CD4-positive, alpha-beta T cell treated with Interleukin-17A for 4 hours (primary cell): Measurements from ENCODE around the gene IGLL1.
"Not testable (repeated sequence)": the region's sequence is repeated elsewhere in the genome, so short reads cannot be mapped to it uniquely, and the experiment has no call there.

Source experiments
- DNase-seq: peaks from one replicate; pipeline ENCODE4 v3.0.0-alpha.2; 2020; ENCODE audit warnings: mixed read lengths

Gene IGLL1

DNA sequence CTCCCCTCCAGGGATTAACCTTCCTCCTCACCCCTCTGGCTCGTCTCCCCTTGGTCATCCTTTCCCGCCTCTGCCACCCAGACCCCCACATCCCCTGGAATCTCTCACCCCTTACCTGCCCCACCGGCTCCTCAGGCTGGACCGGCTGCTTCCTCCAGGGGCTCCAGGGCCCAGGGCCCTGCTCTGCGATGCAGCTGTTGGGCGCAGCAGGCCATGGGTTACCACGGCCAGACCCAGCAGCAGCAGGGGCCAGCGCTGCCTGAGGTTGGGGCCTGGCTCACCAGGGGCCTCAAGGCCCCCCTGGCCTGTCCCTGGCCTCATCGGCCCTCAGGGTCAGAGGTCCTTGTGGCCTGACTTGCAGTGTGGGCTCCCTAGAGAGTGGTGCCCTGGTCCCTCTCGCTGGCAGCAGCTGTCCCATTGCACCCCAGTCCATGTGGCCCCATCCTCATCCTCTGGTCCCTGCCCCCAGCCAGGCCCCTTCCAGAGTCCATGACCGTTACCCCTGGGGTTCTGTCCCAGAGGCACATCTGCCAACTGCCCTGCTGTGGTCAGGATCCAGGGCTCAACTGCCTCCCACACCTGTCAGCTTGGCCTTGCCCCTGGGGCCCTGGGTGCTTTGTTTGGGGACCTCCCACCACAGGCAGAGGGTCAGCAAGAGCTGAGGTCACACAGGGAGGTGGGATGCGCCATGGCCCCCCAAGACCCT lies at the start of gene IGLL1:
TSS of gene IGLL1 (minus strand) at position 421 of the 706 bp plus-strand sequence. CDS start at position 321, 100 bp downstream.
- no peak for DNase-seq

DNA sequence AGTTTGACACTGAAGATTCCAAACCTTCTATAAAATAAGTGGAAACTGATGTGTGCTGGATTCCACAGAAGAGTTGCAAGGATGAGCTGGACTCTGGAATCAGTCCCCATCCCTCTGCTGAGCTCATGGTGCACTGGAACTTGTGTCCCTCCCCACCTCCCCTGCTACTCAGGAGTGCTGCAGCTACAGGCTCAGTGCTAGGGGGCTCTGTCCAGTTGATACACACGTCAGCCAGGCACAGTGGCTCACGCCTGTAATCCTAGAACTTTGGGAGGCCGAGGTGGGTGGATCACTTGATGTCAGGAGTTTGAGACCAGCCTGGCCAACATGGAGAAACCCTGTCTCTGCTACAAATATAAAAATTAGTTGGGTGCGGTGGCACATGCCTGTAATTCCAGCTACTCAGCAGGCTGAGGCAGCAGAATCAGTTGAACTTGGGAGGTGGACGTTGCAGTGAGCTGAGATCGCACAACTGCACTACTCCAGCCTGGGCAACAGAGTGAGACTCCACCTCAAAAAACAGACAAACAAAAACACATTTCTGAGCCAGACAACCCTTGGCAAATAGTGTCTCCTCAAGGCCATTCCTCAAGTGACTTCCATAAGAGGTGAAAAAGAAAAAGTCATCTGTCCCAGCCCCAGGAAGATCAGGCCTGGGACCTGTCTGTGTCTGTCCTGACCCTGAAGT lies 48.1 kb upstream of the IGLL1 start:
- DNase-seq, result not testable (repeated sequence)

DNA sequence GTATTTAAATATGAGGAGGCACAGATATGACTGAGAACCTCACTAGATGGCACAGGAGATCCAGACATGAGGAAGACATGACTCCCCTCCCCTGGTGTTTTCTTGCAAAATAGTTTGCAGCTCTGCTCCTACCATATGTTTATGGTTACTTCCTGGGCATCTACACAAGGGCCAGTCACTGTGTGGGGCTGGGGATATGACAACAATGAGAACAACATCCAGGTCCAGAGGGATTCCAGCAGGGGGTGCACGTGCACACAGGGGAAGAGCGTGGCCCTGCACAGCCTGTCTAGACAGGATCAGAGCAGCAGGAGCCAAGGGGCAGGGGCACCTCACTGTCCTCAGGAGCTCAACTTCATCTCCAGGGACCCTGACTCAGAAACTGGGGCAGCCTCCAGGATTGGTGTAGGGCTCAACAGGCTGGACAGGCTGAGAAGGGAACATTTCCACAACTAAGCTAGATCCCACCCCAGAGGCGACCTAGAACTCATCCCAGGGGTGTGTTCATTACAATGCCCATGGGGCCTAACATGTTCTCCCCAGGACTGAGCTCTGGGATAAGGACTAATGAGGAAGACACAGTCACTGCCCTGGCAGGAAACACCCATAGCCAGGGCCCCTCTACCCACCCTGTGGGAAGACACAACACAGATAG lies 47.4 kb upstream of the IGLL1 start:
- DNase-seq, result peak; percentile 77

DNA sequence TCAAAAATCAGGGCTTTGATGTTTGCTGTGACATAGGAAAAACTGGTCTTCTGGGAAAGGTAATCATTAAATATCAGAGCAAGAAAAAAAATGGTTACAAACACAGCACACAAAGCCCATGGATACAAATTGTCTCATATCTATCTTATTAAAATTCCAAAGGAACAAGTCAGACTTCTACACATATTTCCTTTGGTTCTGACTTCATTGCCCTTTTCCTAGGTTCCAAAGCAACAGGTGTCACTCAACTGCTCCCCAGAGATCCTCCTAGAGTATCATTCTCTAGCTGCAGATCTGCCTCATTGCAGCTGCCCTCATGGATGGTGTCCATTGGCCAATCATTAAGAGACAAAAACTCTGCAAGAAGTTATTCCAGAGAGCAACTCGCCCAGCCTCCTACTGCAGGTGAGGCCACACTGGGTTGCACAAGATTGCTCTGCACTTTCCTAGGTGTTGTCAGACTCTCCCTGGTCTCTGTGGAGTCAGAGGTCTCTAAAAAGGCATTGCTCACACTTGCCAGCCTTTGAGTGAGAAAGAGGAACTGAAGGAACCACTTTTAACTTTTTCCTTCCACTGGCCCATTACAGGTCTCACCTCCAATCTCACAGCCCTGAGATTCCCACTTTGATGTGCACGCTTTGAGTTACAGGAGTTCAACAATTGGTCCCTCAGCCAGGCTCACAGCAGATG lies 46.3 kb upstream of the IGLL1 start:
- DNase-seq, result no peak

DNA sequence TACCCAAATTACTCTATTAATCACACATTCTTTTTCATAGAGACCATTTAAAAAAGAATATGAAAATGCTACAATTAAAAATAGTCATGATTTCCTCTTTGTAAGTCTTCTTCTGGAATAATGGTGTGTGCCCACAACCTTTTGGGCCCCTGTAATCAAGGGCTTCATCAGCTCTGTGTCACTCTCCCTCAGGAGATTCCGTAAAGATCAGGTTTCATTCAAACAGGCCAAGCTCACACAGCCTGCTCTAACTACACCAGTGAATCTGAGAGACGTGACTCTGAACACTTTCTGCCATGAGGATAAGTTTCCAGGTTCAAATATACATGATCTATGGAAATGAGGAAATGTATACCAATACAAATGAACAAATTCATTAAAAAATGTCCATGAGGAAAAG lies 42.5 kb upstream of the IGLL1 start:
- no peak for DNase-seq

DNA sequence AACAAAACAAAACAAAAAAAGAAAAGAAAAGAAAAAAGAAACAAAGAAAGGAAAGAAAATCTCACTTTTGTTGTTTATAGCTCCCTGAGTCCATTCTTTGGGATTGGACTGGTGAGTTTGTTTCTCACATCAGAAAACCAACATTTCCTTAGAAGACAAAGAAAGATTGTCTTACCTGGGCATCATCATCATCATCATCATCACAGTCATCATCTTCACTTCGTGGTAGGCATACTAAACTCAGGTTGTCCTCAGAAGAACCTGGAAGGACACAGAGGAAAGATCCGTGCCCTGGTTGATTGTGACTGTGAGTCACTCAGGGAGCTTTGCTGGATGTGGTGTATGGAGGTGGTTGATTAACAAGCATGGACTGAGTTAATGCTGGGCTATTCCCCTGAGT lies 41.8 kb upstream of the IGLL1 start:
- not testable (repeated sequence) for DNase-seq

DNA sequence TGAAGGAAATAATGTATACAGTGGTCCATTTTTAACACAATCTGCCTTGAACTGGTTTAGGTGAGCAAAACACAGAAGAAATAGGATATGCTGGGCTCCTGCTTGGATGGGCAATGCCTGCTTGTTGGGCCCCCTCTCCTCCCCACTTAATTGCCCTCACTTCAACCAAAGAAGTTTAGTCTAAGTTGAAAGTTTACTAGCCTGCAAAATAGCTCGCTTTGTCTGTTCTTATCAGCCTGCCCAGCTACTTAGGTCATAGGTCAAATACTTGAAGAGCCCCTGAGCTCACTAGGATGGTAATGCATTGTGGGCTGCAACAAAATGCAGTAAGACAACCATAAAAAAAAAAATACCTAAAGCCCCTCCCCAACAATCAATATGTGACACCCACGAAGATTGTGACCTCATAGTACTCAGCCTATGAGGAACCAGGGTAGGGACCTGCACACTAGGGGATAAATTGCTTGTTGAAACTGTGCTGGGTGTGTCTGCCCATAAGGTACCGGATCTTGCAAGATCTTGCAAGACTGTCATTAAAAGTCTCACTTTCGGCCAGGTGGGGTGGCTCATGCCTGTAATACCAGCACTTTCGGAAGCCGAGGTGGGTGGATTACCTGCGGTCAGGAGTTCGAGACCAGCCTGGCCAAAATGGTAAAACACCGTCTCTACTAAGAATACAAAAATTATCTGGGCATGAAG lies 41.1 kb upstream of the IGLL1 start:
- DNase-seq, result no peak

DNA sequence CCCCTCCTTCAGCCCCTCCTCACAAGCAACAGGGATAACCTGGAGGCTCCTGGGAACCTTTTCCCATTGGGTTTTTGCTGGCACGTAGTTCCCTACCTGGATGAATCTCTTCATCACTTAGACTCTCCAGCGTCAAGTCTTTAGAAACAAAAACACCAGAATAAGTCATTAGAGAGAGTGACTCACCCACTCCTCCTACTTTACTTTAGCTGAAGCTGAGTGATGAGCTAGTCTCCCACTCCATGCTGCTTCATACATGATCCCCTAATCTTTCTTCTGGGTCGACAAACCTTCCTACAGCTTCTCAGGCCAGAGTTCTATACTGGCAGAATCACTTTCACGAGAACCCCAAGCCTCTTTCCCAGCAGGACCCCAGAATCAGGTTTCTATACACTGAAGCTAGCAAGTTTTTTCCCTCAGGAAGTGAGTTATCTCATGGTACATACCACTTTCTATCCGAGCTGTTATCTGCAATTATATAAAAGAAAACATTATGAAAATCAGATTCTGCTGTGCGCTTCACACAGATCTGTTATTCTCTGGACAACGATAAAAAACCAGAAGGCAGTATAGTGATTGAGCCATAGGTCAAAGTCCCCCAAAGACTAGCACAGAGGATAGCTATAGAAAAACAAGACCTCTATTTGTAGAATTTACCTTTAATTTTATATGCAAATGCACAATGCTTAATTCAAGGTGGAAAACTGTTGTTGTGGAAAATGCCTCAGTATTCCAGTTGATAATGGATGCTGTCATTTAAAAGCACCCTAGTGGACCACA lies 33.3 kb upstream of the IGLL1 start:
- DNase-seq, result no peak

DNA sequence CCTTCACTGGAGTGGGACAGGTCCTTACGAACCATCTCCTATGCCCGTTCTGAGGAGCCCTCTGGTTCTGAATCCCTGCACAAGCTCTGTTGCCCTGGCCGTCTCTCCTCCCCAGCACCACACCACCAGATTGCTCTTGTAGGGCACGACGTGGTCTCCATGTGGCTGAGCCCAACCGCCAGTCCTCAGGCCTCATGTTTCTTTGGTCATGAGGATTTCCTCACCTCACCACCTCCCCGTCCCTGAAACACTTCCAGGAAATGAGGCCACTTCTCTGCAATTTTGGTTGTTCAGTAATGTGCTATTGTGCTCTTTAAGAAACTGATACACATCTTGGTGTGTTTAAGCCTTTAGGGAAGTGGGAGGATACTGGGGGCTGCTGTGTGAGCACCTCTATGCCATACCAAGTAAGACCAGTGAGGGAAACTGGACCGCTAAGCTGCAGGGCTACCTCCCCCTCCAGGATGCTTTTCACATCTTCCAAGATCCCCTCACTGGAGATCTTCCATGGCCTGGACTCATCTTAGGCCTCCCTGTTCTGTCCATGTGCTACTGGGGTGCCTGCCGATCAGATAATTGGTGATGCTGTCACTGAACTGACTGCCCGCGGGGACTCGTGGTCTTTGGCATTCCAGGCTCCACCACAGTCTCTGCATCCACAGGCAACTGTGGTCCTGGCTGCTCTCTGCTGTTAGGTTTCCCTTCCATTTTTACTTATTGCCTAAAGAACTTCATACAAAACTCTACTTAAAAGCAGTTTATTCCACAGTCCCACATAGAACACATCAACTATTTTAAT lies 30.1 kb upstream of the IGLL1 start:
- DNase-seq, result no peak

DNA sequence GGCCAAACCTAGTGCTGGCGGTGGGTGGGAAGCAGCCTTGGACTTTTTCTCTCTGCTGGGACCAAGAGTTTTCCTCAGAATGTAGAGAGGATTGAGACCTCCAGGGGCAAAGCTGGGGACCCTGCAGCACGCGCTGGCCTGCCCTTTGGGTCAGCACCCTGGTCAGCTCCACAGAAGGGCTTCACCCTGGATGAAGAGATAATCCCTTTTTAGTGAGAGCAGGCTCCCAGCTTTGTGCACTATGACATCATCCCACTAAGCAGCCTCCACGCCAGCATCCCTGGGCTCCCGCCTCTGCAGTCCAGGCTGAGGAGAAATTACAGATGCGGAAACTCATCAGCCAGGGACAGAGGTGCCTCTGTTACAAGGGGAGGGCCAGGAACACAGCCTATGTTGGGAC lies 28.5 kb upstream of the IGLL1 start:
- DNase-seq, result no peak

DNA sequence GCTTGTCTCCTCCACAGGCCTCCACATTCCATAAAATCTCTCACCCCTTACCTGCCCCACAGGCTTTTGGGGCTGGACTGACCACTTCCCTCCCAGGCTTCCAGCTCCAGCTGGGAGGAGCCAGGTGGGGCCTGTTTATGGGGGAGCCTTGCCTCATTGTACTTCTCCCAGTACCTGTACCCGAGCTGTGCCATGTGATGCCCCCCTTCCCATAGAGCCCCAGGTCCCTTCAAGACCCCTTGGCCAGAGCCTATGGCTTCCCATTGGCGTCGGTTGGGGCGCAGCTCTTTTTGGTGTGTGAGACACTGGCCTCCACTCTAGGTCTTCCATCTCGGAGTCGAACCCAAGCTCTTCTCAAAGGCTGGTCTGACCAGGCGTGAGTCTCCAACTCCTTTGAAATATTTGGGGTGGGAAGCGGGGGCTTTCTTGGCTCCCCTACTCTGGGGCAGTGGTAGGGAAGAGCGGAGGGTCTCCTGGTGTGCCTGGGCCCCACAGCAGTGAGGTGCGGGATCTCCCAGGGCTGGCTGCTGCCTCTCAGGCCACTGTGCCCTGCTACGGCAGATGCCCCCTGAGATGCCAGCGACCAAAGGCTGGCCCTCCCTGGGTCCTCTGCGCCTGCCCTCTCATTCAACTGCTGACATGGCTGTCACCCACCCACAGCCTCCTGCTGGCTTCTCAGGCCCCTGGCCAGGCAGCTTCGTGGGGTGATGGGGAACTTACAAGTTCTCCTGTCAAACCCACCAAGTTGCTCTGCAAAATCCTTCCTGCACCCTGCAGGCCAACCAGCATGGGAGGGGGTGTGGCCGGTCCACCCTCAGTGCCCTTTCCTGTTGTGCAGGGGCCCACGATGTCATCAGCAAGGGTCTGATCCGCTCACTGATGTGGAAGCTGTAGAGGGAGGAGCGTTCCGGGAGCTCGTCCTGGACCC lies 26.4 kb upstream of the IGLL1 start:
- no peak for DNase-seq

DNA sequence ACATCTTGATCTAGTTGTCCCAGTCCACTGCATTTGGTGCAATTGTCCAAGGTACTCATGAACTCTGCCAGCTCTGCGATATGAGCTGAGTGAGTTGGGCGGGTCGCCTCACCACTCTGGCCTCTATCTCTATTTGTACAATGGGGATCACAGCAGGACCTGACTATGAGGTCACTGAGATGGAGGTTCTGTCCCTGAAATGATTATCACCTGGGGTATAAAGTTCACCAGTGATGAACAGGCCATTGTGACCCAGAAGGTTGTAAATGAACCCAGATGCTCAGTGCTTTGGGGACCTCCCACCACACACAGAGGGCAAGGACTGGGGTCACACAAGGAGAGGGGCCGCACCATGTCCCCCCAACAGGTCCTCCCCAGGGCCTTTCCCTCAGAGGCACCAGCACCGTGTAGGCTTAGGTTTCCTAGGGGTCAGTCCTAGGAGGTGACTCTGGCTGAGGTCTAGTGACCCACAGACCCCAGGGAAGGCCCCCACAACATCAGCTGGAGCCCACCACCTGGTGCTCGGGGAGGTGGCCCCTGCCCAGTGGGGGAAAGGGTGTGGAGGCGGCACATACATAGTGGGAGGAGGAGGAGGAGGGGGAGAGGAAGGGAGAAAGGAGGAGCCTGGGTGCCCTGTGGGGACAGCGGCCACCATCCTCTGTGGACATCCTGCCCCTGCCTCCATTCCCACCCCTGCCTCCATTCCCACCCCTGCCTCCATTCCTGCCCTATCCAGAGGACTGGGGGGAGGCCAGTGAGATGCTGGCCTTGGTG lies 25.0 kb upstream of the IGLL1 start:
- no peak for DNase-seq

DNA sequence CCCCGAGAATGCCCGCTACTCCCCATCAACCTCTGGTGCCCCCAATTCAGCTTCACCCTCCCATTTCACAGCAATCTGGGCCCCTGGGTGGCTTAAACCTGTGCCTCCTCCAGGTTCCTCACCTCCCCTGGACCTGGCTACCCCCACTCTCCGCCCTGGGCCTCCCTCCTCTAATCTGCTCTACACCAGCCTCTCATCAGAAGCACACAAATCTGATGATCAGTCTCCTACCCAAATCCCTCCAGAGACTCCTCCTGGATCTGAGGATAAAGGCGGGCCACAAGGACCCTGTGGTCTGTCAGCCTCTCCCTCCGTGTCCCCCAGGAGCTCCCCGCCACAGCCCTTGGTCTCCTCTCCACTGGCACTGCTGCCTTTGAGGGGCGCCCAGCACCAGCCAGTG lies 23.2 kb upstream of the IGLL1 start:
- DNase-seq, result no peak

DNA sequence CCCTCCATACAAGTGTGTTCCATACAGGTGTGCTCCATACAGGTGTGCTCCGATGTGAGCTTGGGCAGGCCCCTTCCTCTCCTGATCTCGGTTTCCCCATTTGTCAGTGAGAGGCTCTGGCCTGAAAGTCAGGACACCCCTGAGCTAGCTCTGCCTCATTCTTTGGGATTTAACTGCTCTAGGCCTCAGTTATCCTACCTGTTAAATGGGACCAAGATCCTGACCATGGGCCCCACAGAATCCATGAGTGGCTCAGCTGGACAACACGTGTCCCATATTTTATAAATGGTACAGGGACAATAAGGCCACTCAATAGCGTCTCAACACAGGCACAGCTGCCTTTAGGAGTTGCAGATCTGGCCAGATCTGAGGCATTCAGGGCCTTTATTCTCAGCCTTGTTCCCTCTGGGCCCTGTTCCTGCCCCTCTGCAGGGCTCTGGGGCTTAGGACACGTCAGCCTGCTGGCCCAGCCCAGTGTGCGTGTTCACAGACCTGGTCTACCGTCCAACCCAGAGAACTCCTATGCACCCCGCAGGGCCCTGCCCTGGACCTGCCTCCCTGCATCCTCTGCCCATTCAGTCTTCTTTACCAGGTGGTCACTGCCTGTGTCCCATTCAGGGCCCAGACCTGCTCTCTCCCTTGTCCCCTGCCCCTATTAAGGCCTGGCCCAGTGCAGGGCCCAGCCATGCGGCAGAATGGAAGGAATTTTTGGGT lies 18.9 kb upstream of the IGLL1 start:
- DNase-seq, result no peak

DNA sequence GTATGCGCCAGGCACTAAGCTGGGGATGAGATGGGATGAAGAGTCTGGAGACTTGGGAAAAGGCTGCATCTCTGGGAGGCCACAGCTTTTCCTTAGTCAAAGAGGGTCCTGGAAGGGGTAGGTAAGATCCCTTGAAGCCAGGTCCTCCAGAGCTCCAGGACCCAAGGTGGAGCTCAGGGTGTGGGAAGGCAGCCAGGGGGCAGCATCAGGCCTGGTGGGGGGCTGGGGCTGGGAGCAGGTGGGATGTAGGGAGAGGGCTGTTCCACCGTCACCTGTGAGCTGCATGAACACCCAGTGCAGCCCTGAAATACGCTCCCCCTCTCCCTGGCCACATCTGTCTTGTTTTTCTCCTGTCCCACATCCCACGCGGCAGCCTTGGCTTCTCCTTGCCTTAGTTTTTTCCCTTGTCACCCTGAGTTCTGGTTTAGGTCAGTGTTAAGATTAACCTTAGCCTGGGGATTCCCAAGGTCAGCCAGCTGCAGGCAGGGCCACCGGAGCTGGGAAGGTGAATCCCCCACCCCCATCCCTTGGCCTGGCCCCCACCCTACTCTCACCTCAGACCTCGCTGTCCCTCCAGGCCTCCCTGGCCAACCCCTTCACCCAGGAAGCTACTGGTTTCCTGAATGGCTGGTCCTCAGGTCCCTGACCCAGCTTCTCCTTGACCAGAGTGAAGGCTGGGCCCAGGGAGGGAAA lies 17.6 kb upstream of the IGLL1 start:
- not testable (repeated sequence) for DNase-seq

DNA sequence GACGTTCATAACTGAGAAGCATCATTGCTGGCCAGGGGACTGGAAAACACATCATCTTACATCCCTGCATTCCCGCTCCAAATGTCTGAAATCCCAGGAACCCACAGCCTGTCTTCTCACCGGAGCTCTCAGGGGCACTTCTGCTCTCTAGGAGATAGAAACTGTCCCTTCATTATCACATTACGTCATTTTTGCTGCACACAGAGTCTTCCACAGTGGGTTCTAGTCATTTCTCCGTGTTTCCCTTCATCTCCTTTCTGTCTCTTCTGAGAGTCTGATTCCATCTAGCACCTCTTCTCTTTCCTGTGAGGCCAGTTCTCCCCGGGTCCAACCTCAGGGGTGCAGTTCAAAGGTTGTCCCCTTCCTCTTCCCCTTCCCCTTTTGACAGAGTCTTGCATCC lies 15.8 kb upstream of the IGLL1 start:
- DNase-seq, result not testable (repeated sequence)

DNA sequence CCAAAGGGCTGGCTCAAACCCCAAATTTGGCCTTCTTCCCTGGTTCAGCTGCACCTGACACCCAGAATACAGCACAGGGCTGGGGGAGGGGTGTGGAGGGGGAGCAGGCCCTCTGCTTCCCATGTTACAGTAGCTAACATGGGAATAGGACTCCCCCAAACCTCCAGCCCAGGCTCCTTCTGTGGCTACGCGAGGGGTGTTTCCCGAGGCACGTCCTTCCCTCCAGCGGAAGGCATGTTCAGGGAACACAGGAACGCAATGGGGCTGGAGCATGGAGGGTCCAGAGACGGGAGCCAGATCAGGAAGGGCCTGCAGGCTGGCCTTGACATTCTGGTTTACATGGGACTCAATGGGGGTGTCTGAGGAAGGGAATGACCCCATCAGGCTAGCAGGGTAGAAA lies 11.8 kb upstream of the IGLL1 start:
- no peak for DNase-seq
